Activated T-cell treated with anti-CD3 and anti-CD28 coated beads, Interleukin-2, amount 50 U/mL, for 72 hours (primary cell): Measurements from ENCODE around the gene SCAF4. TPM values are rescaled to one million over a fixed set of nuclear protein-coding genes. Genes with fewer than 3 reads are reported as not detected.
A peak's percentile ranks its signal among the peaks of the same experiment; 100 is the strongest.

Experiments
- ATAC-seq, 2 donors: fragments of 150-1000 bp; cut with Tn5 transposase; replicated peaks in 1 of 2; 2 replicates each; pipeline ENCODE4 v1.10.0; 2021; ENCODE audit warnings: moderate library complexity in 2 of 2, mild to moderate bottlenecking in 1 of 2
- DNase-seq, 2 donors: peaks; one replicate each; pipeline ENCODE4 v3.0.0; 2021 to 2022; ENCODE audit warnings: mixed read lengths in 1 of 2
- H3K27ac Mint-ChIP-seq: one replicate; pipeline ENCODE4 v1.8.0; 2022; ENCODE audit warnings: mild to moderate bottlenecking, moderate library complexity, mixed read lengths
- H3K27me3 Mint-ChIP-seq: one replicate; pipeline ENCODE4 v1.8.0; 2022; ENCODE audit warnings: low read depth, mixed read lengths
- H3K36me3 Mint-ChIP-seq, 2 donors: one replicate each; pipeline ENCODE4 v1.8.0; 2022; ENCODE audit warnings: mixed read lengths in 2 of 2, mild to moderate bottlenecking in 1 of 2; ENCODE audit not compliant: insufficient read depth in 2 of 2
- H3K4me1 Mint-ChIP-seq: one replicate; pipeline ENCODE4 v1.8.0; 2022; ENCODE audit warnings: low read depth, mixed read lengths
- H3K4me3 Mint-ChIP-seq, 2 donors: one replicate each; pipeline ENCODE4 v1.8.0; 2022; ENCODE audit warnings: mild to moderate bottlenecking in 2 of 2, mixed read lengths in 2 of 2, moderate library complexity in 2 of 2
- H3K9me3 Mint-ChIP-seq, 2 donors: one replicate each; pipeline ENCODE4 v1.8.0; 2022; ENCODE audit warnings: mixed read lengths in 2 of 2
- total RNA-seq, 2 donors: library from RNA; stranded (reverse); gene quantifications; one replicate each; pipeline ENCODE4 v1.2.3, GENCODE V29; 2022

SCAF4 gene
- total RNA-seq, 2 donors from 2014 or later: 44.7 to 46.0 TPM

DNA sequence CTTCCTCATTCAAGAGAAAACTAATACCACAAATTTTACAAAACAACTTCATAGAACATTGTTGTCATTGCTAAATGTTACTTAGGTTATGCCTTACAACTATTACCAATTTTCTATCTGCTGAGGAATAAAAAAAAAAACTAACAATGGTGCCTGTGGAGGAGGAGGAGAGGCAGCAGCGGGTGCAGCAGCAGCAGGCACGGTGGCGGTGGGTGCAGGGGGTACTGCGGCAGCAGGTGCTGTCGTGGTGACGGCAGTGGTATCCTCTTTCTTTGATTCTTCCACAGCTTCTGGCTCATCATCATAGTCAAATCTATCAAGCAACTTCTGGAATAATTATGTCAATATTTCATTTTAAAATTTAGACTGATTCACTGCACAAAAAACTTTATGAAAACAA, 35.5 kb downstream of the SCAF4 start:
- Mint-ChIP-seq H3K9me3 (no peaks in the 10 kb centered on the region), H3K27me3 (no peaks in the 10 kb centered on the region), H3K4me3 (no peak overlapping the region), H3K4me1 (peaks cover 5% of the 10 kb centered on the region), H3K27ac (no peak overlapping the region), H3K36me3 (peaks cover 8 to 34% of the 10 kb centered on the region in 2 donors)
- ATAC-seq (no peak), DNase-seq (no peak)

DNA sequence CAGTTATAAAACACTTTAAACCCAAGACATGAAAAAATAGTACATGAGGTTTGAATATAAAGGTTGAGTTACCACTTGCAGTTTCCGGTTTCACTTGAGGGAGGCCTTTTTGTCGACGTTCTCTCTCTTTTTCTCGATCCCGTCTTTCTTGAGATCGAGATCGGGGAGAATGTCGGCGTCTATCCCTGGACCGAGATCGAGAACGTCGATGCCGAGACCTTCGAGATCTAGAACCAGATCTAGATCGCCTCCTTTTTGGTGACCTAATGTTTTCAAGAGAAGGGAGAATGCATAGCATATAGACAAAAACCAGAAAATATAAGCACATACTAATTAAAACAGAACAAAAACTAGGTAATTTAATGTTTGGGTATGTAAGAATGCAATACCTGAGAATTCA, 38.7 kb downstream of the SCAF4 start:
- Mint-ChIP-seq H3K4me1 (no peaks in the 10 kb centered on the region), H3K4me3 (no peak overlapping the region), H3K36me3 (peaks cover 5 to 38% of the 10 kb centered on the region in 2 donors), H3K27me3 (no peaks in the 10 kb centered on the region), H3K27ac (no peak overlapping the region), H3K9me3 (no peaks in the 10 kb centered on the region)
- no peak for DNase-seq
- no peak for ATAC-seq

DNA sequence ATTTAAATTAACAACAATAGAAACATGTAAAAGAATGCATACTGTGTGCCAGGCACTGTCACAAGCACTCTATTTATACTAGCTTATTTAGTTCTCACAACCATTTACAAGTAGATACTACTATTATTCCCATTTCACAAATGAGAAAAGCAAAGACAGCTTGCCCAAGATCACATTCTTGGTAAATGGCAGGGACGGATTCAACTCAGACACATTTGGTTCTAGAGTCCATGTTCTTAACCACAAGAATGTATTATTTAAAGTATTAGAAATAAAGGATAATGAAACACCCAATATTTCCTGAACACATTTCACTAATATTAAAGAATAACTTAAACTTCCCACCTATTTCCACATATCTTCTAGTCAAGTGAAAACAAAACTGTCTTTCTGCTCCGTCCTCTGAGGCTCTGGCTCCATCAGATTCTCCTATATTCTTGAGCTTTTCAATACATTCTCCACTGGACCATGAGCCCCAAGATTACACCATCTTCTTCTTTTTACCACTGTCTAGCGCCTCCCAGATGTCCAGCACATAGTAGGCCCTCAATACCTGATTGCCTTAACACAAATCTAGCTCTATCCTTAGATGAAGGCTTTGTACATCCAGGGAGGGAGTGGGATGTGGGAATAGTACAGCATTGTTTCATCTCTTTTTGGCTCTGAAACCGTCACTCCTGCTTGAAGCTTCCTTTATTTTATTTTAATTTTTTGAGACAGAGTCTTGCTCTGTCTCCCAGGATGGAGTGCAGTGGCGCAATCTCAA, 43.1 kb downstream of the SCAF4 start:
- H3K36me3 Mint-ChIP-seq: peaks cover 4 to 30% of the 10 kb centered on the region in 2 donors
- H3K27ac Mint-ChIP-seq: no peak overlapping the region

DNA sequence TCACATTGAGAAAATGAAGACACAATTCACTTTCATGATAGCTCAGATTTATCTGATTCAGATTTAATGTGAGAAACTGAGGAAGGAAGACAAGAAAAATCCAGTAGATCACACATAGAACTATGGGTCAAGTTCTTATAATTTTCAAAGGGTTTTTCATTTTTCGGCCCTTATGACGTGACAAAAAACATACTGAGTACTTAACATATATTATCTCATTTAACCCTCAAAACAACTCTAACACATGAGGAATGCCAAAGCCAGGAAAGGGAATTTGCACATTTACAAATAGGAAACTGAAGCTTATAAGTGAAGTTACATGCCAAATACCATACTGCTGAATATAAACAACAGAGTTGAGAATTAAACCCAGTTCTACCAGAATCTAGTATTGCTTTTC, 44.8 kb downstream of the SCAF4 start:
- no peaks in the 10 kb centered on the region for H3K9me3 Mint-ChIP-seq
- no peak for ATAC-seq
- no peaks in the 10 kb centered on the region for H3K4me1 Mint-ChIP-seq

More for the DNA sequence above, 43.1 kb downstream of the SCAF4 start:
- Mint-ChIP-seq H3K4me3 (no peak overlapping the region), H3K4me1 (no peaks in the 10 kb centered on the region), H3K27me3 (no peaks in the 10 kb centered on the region), H3K9me3 (no peaks in the 10 kb centered on the region)
- ATAC-seq: no peak
- DNase-seq: no peak

DNA sequence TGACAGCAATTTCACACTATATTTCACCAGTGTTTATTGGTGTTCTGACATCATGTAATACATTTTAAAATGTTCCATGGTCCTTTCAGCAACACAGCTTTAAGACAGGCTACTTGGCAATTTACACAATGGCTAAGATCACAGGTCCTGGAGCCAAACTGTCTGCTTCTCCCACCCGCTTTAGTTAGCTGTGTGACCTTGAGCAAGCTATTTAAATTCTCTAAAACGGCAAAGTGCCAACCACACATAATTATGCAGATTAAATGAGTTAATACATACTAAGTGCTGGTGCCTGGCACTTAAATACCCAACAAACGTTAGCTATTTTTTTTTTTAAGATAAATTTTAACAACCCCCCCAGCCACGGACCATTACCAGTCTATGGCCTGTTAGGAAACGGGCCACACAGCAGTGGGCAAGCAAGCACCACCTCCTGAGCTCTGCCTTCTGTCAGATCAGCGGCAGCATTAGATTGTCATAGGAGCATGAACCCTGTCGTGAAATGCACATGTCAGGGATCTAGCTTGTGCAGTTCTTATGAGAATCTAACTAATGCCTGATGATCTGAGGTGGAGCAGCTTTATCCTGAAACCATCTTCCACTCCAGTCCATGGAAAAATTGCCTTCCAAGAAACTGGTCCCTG, 45.5 kb downstream of the SCAF4 start:
- H3K9me3 Mint-ChIP-seq: no peaks in the 10 kb centered on the region
- no peak for DNase-seq
- H3K36me3 Mint-ChIP-seq: peaks cover 4 to 26% of the 10 kb centered on the region in 2 donors
- H3K27ac Mint-ChIP-seq: peak overlapping the region; percentile 48
- H3K27me3 Mint-ChIP-seq: no peaks in the 10 kb centered on the region
- no peaks in the 10 kb centered on the region for H3K4me1 Mint-ChIP-seq
- no peak overlapping the region for H3K4me3 Mint-ChIP-seq
- no peak for ATAC-seq

More for the DNA sequence above, 44.8 kb downstream of the SCAF4 start:
- Mint-ChIP-seq H3K27me3 (no peaks in the 10 kb centered on the region), H3K27ac (peak overlapping the region; percentile 48), H3K4me3 (no peak overlapping the region), H3K36me3 (peaks cover 4 to 26% of the 10 kb centered on the region in 2 donors)
- DNase-seq: no peak

DNA sequence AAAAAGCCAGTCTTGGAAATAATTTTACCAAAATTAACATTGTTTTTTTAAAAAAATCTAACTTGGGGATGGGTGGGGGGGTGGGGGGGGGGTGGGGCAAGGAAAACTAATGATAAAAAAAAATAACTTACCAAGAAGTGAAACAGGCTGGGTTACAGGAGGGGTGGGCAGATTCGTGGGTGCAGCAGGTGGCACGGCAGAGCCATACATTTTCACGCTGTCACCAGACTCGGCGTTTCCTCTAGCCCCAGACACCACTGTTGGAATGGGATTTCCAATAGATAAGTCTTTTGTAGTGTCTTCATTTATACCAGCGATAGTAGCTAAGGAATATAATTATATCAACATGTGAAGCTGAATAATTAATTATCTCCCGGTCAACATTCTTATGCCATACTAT, 47.0 kb downstream of the SCAF4 start:
- Mint-ChIP-seq H3K9me3 (no peaks in the 10 kb centered on the region), H3K27me3 (no peaks in the 10 kb centered on the region), H3K36me3 (peaks cover 4 to 20% of the 10 kb centered on the region in 2 donors), H3K4me1 (no peaks in the 10 kb centered on the region), H3K4me3 (no peak overlapping the region), H3K27ac (no peak overlapping the region)
- DNase-seq: no peak
- ATAC-seq: no peak

DNA sequence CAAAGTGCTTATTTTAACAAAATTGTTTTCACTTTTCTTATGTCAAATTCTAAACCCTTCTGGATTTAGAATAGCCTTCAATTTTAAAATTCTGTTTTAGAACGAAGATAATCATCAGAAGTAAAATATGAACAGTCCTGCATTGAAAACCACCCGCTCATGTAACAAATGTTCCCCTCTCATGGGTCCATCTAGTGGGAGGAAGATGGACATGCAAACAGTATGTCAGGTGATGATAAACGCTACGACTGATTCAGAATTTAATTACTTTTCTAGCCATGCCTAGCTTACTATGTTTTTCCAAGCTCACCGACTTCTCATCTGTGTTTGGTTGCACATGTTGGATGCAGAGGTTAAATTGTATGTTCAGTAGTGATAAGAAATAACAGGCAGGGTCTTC, 48.9 kb downstream of the SCAF4 start:
- Mint-ChIP-seq H3K4me1 (no peaks in the 10 kb centered on the region), H3K9me3 (no peaks in the 10 kb centered on the region), H3K27me3 (no peaks in the 10 kb centered on the region), H3K4me3 (no peak overlapping the region), H3K36me3 (peaks cover 2 to 15% of the 10 kb centered on the region in 2 donors), H3K27ac (no peak overlapping the region)
- ATAC-seq: no peak
- DNase-seq: no peak

DNA sequence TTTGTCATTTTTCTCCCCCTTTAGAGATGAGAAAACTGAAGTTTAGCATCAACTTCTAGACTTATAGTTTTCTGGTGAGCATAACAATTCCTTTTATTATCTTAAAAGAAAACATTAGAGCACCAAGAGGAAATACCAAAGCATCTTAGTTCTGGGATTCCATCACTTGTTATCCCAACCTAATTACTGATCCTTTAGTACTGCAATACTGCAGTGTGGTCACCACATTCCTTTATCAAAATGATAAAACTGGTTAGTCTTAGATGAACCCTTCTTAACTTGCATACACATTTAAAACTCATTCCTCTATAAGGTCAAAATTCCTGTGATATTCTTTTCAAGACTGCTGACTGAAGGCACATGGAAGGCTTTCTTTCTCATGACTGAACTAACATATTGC, 49.3 kb downstream of the SCAF4 start:
- no peaks in the 10 kb centered on the region for H3K4me1 Mint-ChIP-seq
- no peak overlapping the region for H3K4me3 Mint-ChIP-seq
- no peak overlapping the region for H3K27ac Mint-ChIP-seq
- no peak for ATAC-seq
- no peak for DNase-seq
- H3K9me3 Mint-ChIP-seq: no peaks in the 10 kb centered on the region
- peaks cover 2 to 14% of the 10 kb centered on the region in 2 donors for H3K36me3 Mint-ChIP-seq
- no peaks in the 10 kb centered on the region for H3K27me3 Mint-ChIP-seq

DNA sequence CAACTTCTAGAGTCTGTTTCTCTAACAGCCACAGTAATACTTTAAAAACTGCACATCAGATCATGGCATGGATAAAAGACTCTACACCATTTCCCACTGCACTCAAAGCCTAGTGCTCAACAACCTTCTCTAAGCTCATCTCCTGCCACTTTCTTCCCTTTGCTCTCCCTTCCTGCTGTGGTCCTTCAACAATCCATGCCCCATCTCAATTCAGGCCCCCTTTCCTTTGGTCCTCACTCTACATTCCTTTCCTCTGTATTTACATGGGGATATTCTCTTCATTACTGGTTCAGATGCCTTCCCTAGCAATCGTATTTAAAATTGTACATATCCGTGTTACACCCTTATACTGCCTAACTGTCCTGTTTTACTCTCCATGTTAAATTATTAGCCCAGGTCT, 53.4 kb downstream of the SCAF4 start:
- Mint-ChIP-seq H3K27me3 (no peaks in the 10 kb centered on the region), H3K27ac (no peak overlapping the region), H3K9me3 (no peaks in the 10 kb centered on the region), H3K36me3 (peaks cover 0 to 4% of the 10 kb centered on the region in 2 donors), H3K4me3 (no peak overlapping the region), H3K4me1 (no peaks in the 10 kb centered on the region)
- no peak for DNase-seq
- ATAC-seq: no peak

DNA sequence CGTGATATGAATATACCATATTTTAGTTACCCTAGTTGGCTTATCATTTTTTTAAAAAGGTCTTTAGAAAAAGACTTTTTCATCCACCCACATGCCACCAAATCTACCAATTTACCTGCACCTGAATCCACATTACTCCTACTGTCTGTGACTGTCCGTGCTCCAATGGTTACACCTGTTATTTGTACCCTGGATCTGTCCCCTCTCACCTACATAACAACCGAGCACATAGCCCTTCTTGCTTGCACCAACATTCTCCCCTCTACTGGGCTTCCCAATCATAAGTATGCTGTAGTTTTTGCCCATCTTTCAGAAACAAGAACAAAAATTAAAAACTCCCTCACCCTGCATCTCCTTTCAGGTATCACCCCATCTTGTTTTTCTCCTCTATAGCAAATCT, 54.9 kb downstream of the SCAF4 start:
- Mint-ChIP-seq H3K9me3 (no peaks in the 10 kb centered on the region), H3K4me1 (no peaks in the 10 kb centered on the region), H3K4me3 (no peak overlapping the region), H3K27ac (no peak overlapping the region), H3K27me3 (no peaks in the 10 kb centered on the region), H3K36me3 (peaks cover 0 to 4% of the 10 kb centered on the region in 2 donors)
- ATAC-seq (no peak), DNase-seq (no peak)

DNA sequence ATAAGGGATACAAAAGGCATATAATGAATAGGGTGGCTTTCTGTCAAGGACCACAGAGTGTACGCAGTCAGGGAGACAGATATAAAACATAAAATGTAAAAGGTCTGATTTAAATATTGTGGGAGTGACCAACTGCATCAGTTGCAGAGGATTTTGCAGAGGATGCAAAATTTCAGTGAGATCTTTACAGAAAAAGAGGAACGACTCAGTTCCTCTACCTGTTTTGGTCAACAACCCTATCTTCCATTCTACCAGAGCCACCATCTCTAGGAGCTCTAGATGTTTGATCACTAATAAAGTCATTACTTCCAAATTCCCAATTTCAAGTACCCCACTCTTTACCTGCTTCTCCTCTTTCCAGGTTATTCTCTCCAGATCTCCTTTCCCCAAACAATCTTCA, 56.0 kb downstream of the SCAF4 start:
- no peak overlapping the region for H3K27ac Mint-ChIP-seq
- DNase-seq (no peak), ATAC-seq (no peak)
- H3K4me3 Mint-ChIP-seq: no peak overlapping the region
- no peaks in the 10 kb centered on the region for H3K9me3 Mint-ChIP-seq
- H3K36me3 Mint-ChIP-seq: peaks cover 3% of the 10 kb centered on the region in 2 donors
- H3K27me3 Mint-ChIP-seq: no peaks in the 10 kb centered on the region
- no peaks in the 10 kb centered on the region for H3K4me1 Mint-ChIP-seq

DNA sequence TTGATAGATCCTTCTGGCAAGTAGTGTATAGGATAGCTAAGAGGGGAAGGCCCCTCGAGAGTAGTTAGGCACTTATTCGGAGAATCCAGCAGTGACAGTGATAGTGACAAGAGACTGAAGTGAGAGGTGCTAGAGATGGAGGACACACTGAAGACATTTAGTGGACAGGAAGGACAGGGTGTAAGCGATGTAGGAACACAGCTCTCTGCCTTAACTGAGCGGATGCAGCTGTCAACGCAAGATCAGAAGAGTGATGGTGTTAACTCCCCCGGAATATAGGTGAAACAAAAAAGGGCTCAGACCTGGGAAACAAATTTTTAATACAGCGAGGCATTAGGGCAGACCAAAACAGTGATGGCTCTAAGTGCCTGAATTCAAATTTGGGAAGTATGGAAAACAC, 56.6 kb downstream of the SCAF4 start:
- H3K27me3 Mint-ChIP-seq: no peaks in the 10 kb centered on the region
- no peak overlapping the region for H3K4me3 Mint-ChIP-seq
- no peak for DNase-seq
- H3K4me1 Mint-ChIP-seq: peaks cover 5% of the 10 kb centered on the region
- H3K9me3 Mint-ChIP-seq: no peaks in the 10 kb centered on the region
- H3K36me3 Mint-ChIP-seq: peaks cover 3 to 7% of the 10 kb centered on the region in 2 donors
- ATAC-seq: no peak
- no peak overlapping the region for H3K27ac Mint-ChIP-seq

DNA sequence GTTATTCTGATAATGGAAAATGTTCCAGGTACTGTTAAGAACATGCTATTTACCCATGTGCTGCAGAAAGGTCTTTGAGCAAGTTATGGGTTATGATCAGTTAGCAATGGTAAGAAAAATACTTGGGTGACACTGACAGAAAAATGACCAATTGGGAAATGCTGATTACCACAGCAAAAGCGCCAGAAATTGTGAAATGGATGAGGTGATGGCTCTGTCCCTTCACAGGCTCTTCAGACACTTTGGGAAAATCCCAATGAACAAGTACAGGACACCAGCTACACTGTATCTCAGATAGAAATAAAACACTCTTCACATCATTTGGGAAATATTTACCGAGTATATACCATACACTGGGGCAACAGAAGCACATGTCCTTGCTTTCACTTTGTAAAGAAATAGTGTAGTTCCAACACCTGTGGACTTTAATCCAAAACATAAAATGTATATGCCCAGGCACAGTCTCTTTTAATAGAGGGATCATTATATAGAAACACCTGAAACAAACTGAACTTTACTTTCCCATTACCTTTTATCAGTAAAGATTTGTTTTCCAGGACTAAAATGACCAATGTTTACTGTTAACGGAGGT, 58.5 kb downstream of the SCAF4 start:
- Mint-ChIP-seq H3K27ac (no peak overlapping the region), H3K36me3 (peaks cover 3 to 13% of the 10 kb centered on the region in 2 donors), H3K4me1 (peaks cover 20% of the 10 kb centered on the region), H3K27me3 (no peaks in the 10 kb centered on the region), H3K9me3 (no peaks in the 10 kb centered on the region), H3K4me3 (no peak overlapping the region)
- DNase-seq (no peak), ATAC-seq (no peak)
